Measurements from ENCODE around the gene MTHFSD. TPM values are rescaled to one million over a fixed set of nuclear protein-coding genes. Genes with fewer than 3 reads are reported as not detected.

The MTHFSD gene
- total RNA-seq, 5 donors from 2014 or later (not counting 1 experiment from before 2014, with no cell fraction given), result 18.0 to 39.6 (median 34.9) TPM

DNA sequence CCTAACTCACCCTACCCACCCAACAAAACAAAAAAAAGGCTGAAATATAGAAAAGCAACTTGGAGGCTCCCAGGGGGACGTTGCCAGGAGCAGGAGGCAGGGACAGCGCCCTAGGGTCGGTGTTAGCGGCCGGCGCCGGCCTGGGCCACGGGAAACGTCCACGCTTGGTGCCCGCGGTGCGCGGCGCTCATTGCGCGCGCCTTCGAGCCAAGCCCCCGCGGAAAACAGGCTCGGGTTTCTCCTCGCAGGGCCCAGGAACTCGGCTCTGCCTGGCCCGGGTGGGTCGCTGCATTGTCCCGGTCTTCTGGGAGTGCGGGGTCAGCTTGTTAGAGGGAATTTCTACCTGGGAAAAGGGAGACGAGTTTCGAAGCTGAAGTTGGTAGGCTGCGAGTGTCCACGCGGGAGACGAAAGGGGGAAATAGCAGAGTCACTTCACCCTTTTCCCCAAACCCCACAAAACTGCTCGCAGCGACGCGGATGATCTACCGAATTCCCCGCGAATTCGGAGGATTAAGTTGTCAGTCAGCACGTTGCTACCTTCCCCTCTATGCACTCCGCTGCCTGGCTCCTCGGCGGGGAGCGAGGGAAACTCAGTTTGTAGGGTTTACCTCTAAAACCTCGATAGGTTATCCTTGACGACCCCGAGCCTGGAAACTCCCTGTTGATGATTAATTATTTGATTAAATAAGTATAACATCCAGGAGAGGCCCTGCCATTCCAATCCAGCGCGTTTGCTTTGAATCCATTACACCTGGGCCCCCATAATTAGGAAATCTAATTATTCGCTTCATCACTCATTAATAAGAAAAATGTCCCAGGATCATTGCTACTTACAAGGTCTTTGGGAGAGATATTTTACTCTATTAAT, 10.8 kb upstream of the MTHFSD start:
- Histone ChIP-seq H3K27ac (ENCODE audit: low read length) (no peak overlapping the region), H3K27me3 (replicated peaks in 1 of 2; ENCODE audit: control insufficient read depth in 2 of 2, extremely low read depth in 1 of 2, insufficient read depth in 2 of 2, low read length in 1 of 2) (peaks cover 10 to 70% of the 10 kb centered on the region in 2 experiments), H3K4me3 (ENCODE audit: control insufficient read depth in 1 of 2, extremely low read depth in 1 of 2, low read length in 1 of 2) (peak overlapping the region in 1 of 2 donors; percentile 8), H3K4me1 (ENCODE audit: control insufficient read depth in 1 of 2, extremely low read depth in 1 of 2, insufficient read depth in 2 of 2, low read length in 2 of 2) (peaks cover 4 to 28% of the 10 kb centered on the region in 2 experiments), H3K9me3 (no peaks in the 10 kb centered on the region), H3K36me3 (ENCODE audit: control insufficient read depth in 2 of 2, extremely low read depth in 1 of 2, insufficient read depth in 1 of 2, low read length in 1 of 2) (no peaks in the 10 kb centered on the region)
- H3K4me1 Mint-ChIP-seq, result peaks cover 19 to 32% (median 20%) of the 10 kb centered on the region in 3 donors
- no peak overlapping the region for H3K27ac Mint-ChIP-seq
- no peak for DNase-seq
- ChIA-PET CTCF (no interaction called here), POLR2A (no interaction called here)
- WGBS (ENCODE audit: insufficient coverage), result 8% methylated on average over 32 of the region's 53 CpGs
- ATAC-seq (replicated peaks in 1 of 4), result no peak
- H3K27me3 Mint-ChIP-seq, result peaks cover 47 to 69% of the 10 kb centered on the region in 2 donors
- no peaks in the 10 kb centered on the region for H3K36me3 Mint-ChIP-seq
- no peaks in the 10 kb centered on the region for H3K9me3 Mint-ChIP-seq
- peak overlapping the region in 2 of 3 donors; percentile 13 to 68 for H3K4me3 Mint-ChIP-seq

DNA sequence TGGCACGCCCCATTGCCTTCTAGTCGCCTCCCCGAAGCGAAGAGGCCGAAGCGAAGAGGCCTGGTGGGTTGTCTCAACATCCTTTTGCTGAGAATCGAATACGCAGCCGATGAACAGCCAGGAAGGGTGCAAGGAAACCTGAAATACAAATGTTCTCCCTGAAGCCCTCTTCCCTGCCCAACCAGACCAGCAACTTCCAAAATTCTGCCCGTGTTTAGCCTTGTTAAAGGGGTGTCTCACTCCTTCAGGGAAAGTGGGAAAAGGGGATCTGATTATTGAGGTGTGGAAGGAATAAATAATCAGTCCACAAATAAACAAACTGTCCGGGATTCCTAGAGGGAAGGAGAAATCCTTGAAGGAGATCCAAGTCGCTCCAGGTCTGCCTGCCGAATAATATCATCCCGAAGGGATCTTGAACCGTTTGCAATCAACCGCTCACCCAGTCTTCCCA, 10.2 kb upstream of the MTHFSD start:
- no peak for ATAC-seq (replicated peaks in 1 of 4)
- Mint-ChIP-seq H3K9me3 (no peaks in the 10 kb centered on the region), H3K36me3 (no peaks in the 10 kb centered on the region), H3K4me1 (peaks cover 19 to 32% (median 20%) of the 10 kb centered on the region in 3 donors), H3K27me3 (peaks cover 46 to 68% of the 10 kb centered on the region in 2 donors), H3K27ac (no peak overlapping the region), H3K4me3 (peak overlapping the region in 2 of 3 donors; percentile 13 to 68)
- H3K27me3 ChIP-seq (replicated peaks in 1 of 2; ENCODE audit: control insufficient read depth in 2 of 2, extremely low read depth in 1 of 2, insufficient read depth in 2 of 2, low read length in 1 of 2), result peaks cover 10 to 69% of the 10 kb centered on the region in 2 experiments
- POLR2A ChIA-PET, result no interaction called here
- DNase-seq, result no peak
- no peaks in the 10 kb centered on the region for H3K9me3 ChIP-seq
- peaks cover 4 to 28% of the 10 kb centered on the region in 2 experiments for H3K4me1 ChIP-seq (ENCODE audit: control insufficient read depth in 1 of 2, extremely low read depth in 1 of 2, insufficient read depth in 2 of 2, low read length in 2 of 2)
- H3K27ac ChIP-seq (ENCODE audit: low read length), result no peak overlapping the region
- H3K36me3 ChIP-seq (ENCODE audit: control insufficient read depth in 2 of 2, extremely low read depth in 1 of 2, insufficient read depth in 1 of 2, low read length in 1 of 2), result no peaks in the 10 kb centered on the region
- WGBS (ENCODE audit: insufficient coverage), result 53% methylated on average over 12 of the region's 16 CpGs
- CTCF ChIA-PET, result interaction anchor here in 1 of 2 donors (0.7 to 1.8 kb wide), 6 partner anchors 9 to 1071 kb away, joined by 4 to 6 read pairs (median 4); no protein-coding TSS in a partner anchor
- no peak overlapping the region for H3K4me3 ChIP-seq (ENCODE audit: control insufficient read depth in 1 of 2, extremely low read depth in 1 of 2, low read length in 1 of 2)

GRCh38 chr16:86563469-86564345, 8.7 kb upstream of the MTHFSD start:
- Histone ChIP-seq H3K4me1 (ENCODE audit: control insufficient read depth in 1 of 2, extremely low read depth in 1 of 2, insufficient read depth in 2 of 2, low read length in 2 of 2) (peaks cover 4 to 28% of the 10 kb centered on the region in 2 experiments), H3K9me3 (no peaks in the 10 kb centered on the region), H3K4me3 (ENCODE audit: control insufficient read depth in 1 of 2, extremely low read depth in 1 of 2, low read length in 1 of 2) (peak overlapping the region in 1 of 2 donors; percentile 35), H3K36me3 (ENCODE audit: control insufficient read depth in 2 of 2, extremely low read depth in 1 of 2, insufficient read depth in 1 of 2, low read length in 1 of 2) (no peaks in the 10 kb centered on the region), H3K27ac (ENCODE audit: low read length) (no peak overlapping the region), H3K27me3 (replicated peaks in 1 of 2; ENCODE audit: control insufficient read depth in 2 of 2, extremely low read depth in 1 of 2, insufficient read depth in 2 of 2, low read length in 1 of 2) (peaks cover 7 to 76% of the 10 kb centered on the region in 2 experiments)
- WGBS (ENCODE audit: insufficient coverage), result 0% methylated on average over 33 of the region's 41 CpGs
- Mint-ChIP-seq H3K4me3 (peak overlapping the region; percentile 39 to 68 (median 56)), H3K4me1 (peaks cover 19 to 28% (median 20%) of the 10 kb centered on the region in 3 donors), H3K9me3 (no peaks in the 10 kb centered on the region), H3K36me3 (no peaks in the 10 kb centered on the region), H3K27me3 (peaks cover 43 to 64% of the 10 kb centered on the region in 2 donors), H3K27ac (no peak overlapping the region)
- ChIA-PET POLR2A (no interaction called here), CTCF (interaction anchor here (0.9 to 1.8 kb wide), 5 partner anchors 10 to 1073 kb away, joined by 3 to 6 read pairs (median 4); no protein-coding TSS in a partner anchor)
- DNase-seq (peak; percentile 71 to 91 (median 81)), ATAC-seq (replicated peaks in 1 of 4) (peak; percentile 89 to 99 (median 92))

DNA sequence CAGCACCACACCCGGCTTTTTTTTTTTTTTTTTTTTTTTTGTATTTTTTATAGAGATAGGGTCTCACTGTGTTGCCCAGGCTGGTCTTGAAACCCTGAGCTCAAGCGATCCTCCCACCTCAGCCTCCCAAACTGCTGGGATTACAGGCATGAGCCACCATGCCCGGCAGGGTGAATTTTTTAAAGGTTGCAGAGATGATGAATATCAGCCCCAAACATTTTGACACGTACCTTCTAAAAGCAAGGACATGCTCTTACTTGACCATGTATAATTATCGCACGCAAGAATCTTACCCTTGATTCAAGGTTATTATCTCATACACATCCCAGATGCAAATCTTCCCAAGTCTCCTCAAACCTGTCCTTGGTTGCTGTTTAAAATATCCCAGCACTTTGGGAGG, 7.3 kb upstream of the MTHFSD start:
- Histone ChIP-seq H3K9me3 (no peaks in the 10 kb centered on the region), H3K36me3 (ENCODE audit: control insufficient read depth in 2 of 2, extremely low read depth in 1 of 2, insufficient read depth in 1 of 2, low read length in 1 of 2) (no peaks in the 10 kb centered on the region), H3K27me3 (replicated peaks in 1 of 2; ENCODE audit: control insufficient read depth in 2 of 2, extremely low read depth in 1 of 2, insufficient read depth in 2 of 2, low read length in 1 of 2) (peaks cover 7 to 69% of the 10 kb centered on the region in 2 experiments), H3K4me1 (ENCODE audit: control insufficient read depth in 1 of 2, extremely low read depth in 1 of 2, insufficient read depth in 2 of 2, low read length in 2 of 2) (peaks cover 4 to 26% of the 10 kb centered on the region in 2 experiments), H3K27ac (ENCODE audit: low read length) (no peak overlapping the region), H3K4me3 (ENCODE audit: control insufficient read depth in 1 of 2, extremely low read depth in 1 of 2, low read length in 1 of 2) (no peak overlapping the region)
- POLR2A ChIA-PET, result no interaction called here
- Mint-ChIP-seq H3K36me3 (no peaks in the 10 kb centered on the region), H3K4me3 (no peak overlapping the region), H3K9me3 (no peaks in the 10 kb centered on the region), H3K27ac (no peak overlapping the region), H3K27me3 (peaks cover 38 to 63% of the 10 kb centered on the region in 2 donors), H3K4me1 (peaks cover 19 to 25% (median 20%) of the 10 kb centered on the region in 3 donors)
- CTCF ChIA-PET, result interaction anchor here (0.6 to 0.7 kb wide), 4 partner anchors 15 to 1256 kb away, joined by 3 to 8 read pairs (median 4); no protein-coding TSS in a partner anchor
- DNase-seq, result no peak
- no peak for ATAC-seq (replicated peaks in 1 of 4)
- 82% methylated on average over 3 of the region's 6 CpGs for WGBS (ENCODE audit: insufficient coverage)

GRCh38 chr16:86559802-86560305, 4.8 kb upstream of the MTHFSD start:
- Histone ChIP-seq H3K27ac (ENCODE audit: low read length) (no peak overlapping the region), H3K9me3 (no peaks in the 10 kb centered on the region), H3K4me3 (ENCODE audit: control insufficient read depth in 1 of 2, extremely low read depth in 1 of 2, low read length in 1 of 2) (no peak overlapping the region), H3K27me3 (replicated peaks in 1 of 2; ENCODE audit: control insufficient read depth in 2 of 2, extremely low read depth in 1 of 2, insufficient read depth in 2 of 2, low read length in 1 of 2) (peaks cover 3 to 55% of the 10 kb centered on the region in 2 experiments), H3K4me1 (ENCODE audit: control insufficient read depth in 1 of 2, extremely low read depth in 1 of 2, insufficient read depth in 2 of 2, low read length in 2 of 2) (peaks cover 0 to 22% of the 10 kb centered on the region in 2 experiments), H3K36me3 (ENCODE audit: control insufficient read depth in 2 of 2, extremely low read depth in 1 of 2, insufficient read depth in 1 of 2, low read length in 1 of 2) (no peaks in the 10 kb centered on the region)
- no peak overlapping the region for H3K4me3 Mint-ChIP-seq
- no peaks in the 10 kb centered on the region for H3K9me3 Mint-ChIP-seq
- no peaks in the 10 kb centered on the region for H3K36me3 Mint-ChIP-seq
- DNase-seq (no peak), ATAC-seq (replicated peaks in 1 of 4) (no peak)
- ChIA-PET CTCF (no interaction called here), POLR2A (no interaction called here)
- no peak overlapping the region for H3K27ac Mint-ChIP-seq
- peaks cover 18 to 25% (median 24%) of the 10 kb centered on the region in 3 donors for H3K4me1 Mint-ChIP-seq
- 76% methylated on average over 9 of the region's 9 CpGs for WGBS (ENCODE audit: insufficient coverage)
- peaks cover 29 to 46% of the 10 kb centered on the region in 2 donors for H3K27me3 Mint-ChIP-seq
